NCI-H2196 (cell line): ENCODE data around the gene RTL1.

Source experiments
- DNase-seq: peaks from one replicate; lab custom pipeline; 2025; ENCODE audit not compliant: unreplicated experiment; lab: John Stamatoyannopoulos, UW

Gene RTL1

DNA sequence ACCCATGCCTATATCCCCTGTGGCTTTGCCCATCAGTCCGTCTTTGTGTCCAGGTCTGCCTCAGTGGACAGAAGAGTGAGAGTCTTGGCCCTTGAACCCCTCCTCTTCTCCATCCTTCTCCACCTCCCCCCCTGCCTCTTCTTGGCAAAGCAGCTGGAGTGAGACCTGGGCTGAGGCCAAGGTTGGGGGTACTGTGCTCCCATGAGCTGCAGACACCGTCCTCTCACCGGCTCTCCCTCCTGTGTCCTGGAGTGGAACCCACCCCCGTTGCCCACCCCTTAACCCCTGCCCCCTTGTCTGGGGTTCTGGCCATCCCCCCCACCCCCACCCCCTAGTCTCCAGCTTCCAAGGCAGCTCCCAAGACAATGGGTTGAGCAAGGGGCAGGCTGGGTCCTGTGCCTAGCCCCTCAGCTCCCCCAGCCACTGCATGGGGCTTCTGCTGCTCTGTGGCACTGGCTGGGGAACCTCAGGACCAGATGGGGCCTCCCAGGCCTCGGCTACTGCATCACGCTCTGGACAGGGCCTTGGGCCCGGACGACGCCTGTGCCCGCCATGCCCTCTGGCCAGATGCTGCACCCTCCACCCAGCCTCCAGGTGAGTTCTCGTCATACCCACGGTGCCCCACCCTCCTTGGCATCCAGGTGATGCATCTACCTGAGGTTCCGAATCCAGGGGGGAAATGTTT is 35.7 kb downstream of the RTL1 start:
- DNase-seq, result no peak

DNA sequence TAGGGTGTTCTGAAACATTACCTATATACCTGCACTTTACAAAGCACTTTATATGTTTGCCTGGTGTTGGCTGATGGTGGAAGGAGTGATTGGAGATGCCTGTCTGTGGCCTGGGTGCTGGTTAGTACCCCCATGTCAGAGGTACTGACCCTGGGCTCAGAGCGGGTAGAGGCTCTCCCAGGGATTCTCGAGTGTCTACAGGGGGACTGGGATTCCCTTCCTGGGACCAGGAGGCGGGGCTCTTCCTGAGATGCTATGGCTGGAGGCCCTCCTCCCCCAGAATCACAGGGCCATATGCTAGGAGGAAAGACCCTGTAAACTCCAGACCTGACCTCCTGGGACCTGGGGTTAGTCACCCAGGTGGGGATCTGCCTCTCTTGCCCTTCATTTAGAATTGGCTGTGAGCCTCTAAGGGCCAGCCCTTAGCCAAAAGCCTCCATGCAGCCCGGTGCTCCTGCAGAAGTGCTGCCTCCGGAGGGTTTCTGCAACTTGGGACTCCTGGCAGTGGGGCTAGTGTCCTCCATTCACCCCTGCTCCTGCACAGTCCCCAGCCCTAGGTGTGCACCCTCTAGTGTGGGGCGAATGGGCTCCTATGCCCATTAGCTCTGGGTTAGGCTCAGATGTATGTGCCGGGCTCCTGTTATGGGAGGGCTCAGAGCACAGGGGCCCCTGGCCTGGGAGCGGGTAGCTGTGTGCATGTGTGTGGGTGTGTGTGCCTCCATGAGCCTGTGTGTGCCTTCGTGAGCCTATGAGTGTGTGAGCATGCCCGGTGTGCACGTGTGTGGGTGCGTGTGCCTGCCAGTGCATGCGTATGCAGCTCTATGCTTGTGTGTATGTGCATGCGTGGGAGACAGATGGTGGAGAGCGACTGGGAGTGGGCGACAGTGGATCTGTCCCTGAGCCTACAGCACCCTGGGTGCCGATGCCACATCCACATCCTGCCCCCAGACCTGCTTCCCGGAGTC is 36.6 kb downstream of the RTL1 start:
- DNase-seq, result no peak

- no peak for DNase-seq
These were observed 37.6 kb downstream of the RTL1 start for GRCh38 chr14:100865682-100866591.

- DNase-seq, result no peak
These were observed 38.4 kb downstream of the RTL1 start for GRCh38 chr14:100864960-100865681.

DNA sequence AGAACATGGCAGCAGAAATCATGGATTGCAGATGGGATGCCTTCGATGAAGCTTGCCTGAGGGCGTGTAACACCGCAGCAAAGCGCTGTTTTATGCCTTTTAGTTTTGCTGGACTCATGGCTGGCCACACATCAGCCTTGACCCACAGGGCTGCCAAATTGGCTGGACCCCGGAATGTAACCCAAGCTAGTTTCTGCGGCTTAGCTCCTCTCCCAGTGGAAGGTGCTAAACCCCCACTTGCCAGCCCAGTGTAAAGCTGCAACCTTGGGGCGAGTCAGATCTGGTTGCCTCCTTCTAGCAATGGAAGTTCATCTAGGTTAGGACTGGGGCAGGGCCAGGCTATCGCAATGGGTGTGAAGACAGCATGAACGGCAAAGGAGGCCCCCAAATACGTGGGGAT is 39.3 kb downstream of the RTL1 start:
- DNase-seq, result no peak

- DNase-seq, result no peak
These were observed 40.7 kb downstream of the RTL1 start for GRCh38 chr14:100862793-100863192.

DNA sequence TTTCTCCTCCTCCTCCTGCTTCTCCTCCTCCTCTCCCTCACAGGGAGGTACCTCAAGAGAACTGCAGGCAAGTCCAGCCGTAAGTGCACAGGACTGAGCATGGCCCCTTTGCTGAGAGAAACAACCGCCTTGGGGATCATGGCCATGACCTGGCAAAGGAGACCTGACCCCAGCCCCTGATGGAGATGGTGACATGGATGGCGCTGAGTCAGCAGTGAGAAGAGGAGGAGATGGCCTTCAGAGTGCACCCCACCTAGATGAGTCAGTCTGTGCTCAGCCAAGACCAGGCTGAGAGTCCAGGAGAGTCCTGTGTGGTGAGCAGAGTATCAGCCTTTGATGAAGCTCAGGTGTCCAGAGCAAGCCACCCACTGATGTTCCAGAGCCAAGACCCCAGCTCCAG is 41.2 kb downstream of the RTL1 start:
- no peak for DNase-seq

DNA sequence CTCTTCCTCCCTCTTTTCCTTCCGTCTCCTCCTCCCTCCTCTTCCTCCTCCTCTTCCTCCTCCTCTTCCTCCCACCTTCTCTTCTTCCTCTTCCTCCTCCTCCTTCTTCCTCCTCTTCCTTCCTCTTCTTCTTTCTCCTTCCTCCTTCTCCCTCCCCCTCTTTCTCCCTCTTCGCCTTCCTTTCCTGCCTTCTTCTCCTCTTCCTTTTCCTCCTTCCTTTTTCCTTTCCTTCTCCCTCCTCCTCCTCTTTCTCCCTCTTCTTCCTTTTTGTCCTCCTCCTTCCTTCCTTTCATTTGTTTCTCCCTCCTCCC is 41.6 kb downstream of the RTL1 start:
- no peak for DNase-seq

DNA sequence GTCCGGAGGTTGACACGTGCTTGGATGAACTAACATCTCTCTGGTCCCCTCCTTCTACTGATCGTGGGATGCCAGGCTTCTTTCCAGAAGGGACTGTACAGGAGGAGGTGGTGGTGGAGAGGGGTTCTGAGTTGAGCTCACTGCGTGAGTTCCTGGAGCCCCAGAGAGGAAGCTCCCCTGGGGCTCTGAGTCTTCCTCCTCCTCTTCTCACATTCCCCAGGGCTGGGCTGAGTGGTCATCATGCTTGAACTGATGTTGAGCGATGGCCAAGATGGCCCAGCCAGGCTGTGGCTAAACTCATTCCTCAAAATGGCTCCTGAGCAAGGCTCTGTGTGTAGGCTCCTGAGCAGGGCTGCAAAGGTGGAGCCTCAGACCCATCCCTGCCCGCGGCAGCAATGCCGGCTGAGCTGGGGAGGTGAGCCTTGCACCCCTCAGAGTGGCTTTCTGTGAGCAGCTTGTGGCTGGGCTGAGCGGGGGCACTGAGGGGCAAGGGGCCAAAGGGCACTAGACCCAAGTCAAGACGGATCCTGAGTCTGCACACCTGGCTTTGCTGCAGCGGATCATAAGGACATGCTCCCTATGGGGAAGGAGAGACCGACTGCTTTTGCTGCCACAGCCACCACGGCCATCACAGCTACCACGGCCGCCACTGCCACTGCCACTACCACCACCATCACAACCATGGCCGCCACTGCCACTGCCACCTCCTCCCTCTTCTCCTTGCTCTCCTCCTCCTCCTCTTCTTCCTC is 42.2 kb downstream of the RTL1 start:
- no peak for DNase-seq

DNA sequence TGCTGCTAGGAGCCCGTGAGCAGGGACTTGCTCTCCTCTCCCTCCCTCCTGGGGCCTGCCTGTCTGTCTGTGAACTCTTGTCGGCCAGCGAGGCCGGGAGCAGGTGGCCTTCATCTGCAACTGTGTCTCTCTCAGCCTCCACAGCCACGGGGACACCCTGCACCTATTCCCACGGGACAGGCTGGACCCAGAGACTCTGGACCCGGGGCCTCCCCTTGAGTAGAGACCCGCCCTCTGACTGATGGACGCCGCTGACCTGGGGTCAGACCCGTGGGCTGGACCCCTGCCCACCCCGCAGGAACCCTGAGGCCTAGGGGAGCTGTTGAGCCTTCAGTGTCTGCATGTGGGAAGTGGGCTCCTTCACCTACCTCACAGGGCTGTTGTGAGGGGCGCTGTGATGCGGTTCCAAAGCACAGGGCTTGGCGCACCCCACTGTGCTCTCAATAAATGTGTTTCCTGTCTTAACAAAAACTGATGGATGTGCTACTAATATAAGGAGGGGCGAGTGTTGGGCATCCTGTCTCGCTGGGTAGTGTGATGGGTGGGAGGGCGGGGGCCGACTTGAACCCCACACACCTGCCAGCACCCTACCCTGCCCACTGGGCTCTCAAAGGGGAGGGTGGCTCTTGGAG is 42.9 kb downstream of the RTL1 start:
- no peak for DNase-seq

DNA sequence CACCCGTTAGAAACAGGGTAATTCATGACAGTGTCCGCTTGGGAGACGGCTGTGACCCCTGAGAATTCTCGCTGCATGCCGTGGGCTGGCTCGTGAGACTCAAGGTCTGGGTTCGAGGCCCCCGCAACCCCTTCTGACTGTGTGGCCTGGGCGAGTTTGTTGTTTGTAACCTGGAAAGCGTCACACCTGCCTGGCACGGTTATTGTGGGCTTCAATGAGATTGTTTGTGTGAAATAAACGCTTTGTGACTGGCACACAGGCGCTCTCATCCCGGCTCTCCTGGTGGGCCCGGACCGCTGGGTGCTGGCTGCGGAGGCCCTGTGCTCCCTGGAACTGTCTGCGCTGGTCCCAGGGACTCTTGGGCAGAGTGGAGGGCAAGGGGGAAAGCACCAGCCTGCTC is 43.7 kb downstream of the RTL1 start:
- no peak for DNase-seq

- DNase-seq, result no peak
These were observed 44.7 kb downstream of the RTL1 start for GRCh38 chr14:100858838-100859220.

GRCh38 chr14:100857923-100858837 is 45.3 kb downstream of the RTL1 start:
- no peak for DNase-seq

GRCh38 chr14:100857233-100857922 is 46.1 kb downstream of the RTL1 start:
- no peak for DNase-seq

DNA sequence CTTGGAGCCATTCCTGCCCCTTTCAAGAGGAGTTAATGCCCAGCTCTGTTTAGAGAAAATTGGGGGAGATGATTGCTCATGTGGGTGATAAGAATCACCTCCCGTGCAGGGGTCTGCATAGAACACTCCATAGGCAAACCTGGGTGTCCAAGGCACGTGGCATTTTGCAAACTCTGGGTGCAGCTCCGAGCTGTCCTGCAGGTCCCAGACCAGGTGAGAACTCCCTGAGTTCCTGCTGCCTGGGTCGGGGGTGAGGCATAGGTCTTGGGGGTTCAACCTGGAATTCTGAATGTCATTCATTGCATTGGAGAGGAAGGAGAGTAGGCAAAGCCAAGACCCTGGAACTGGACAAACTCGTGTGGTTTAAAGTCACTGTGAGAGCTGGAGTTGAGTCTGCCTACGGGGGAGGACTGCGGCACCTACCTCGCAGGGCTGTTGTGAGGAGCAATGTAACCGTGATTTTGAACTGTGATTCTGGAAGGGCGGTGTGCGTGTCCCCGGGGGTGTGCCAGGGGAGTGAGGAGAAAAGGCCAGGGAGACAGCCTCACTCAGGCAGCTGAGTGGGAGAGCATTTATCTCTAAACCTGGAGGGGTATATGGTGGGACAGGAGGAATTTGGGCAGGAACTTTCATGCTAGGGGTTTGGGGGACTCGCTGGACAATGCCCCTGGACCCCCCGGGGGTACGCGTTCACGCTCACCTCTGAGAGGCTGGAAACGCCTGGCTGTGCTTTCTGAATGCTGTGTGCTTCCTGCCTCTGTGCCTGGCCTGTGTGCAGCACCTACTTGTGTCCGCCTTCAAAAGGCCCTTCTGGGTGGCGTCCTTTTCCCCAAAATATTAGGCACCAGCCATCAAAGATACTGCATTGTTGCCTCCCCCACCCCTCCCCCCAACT is 47.2 kb downstream of the RTL1 start:
- no peak for DNase-seq

- DNase-seq, result no peak
These were observed 48.1 kb downstream of the RTL1 start for GRCh38 chr14:100855256-100855930.
